Fibroblast of peridontal ligament (primary cell): ENCODE results near the gene RRP8.

ENCODE experiments used
- DNase-seq: peaks from one replicate; pipeline ENCODE4 v3.0.0-alpha.2; 2010; ENCODE audit errors: extremely low read depth

Gene RRP8

GRCh38 chr11:6617315-6617781, 13.9 kb upstream of the RRP8 start:
- DNase-seq: no peak

- DNase-seq: no peak
Observed at GRCh38 chr11:6616596-6617250, 13.3 kb upstream of the RRP8 start.

- DNase-seq: no peak
Observed at GRCh38 chr11:6615882-6616585, 12.6 kb upstream of the RRP8 start.

GRCh38 chr11:6615046-6615445, 11.6 kb upstream of the RRP8 start:
- no peak for DNase-seq

GRCh38 chr11:6614446-6614845, 11.0 kb upstream of the RRP8 start:
- no peak for DNase-seq

- no peak for DNase-seq
Observed at GRCh38 chr11:6613496-6613895, 10.1 kb upstream of the RRP8 start.

- DNase-seq: peak; percentile 94
Observed at GRCh38 chr11:6612213-6613041, 9.0 kb upstream of the RRP8 start, which contains the start of gene TAF10. Gene TAF10, minus strand, starts transcription at chr11:6612216. Its CDS starts 27 bp downstream, at chr11:6612189.

GRCh38 chr11:6611963-6612212, 8.5 kb upstream of the RRP8 start:
- DNase-seq: no peak

GRCh38 chr11:6611092-6611962, 7.9 kb upstream of the RRP8 start:
- DNase-seq: peak; percentile 22

- DNase-seq: no peak
Observed at GRCh38 chr11:6610591-6610990, 7.2 kb upstream of the RRP8 start.

- no peak for DNase-seq
Observed at GRCh38 chr11:6609502-6610015, 6.1 kb upstream of the RRP8 start.

- no peak for DNase-seq
Observed at GRCh38 chr11:6608726-6609501, 5.5 kb upstream of the RRP8 start.

GRCh38 chr11:6608011-6608410, 4.6 kb upstream of the RRP8 start:
- DNase-seq: no peak

GRCh38 chr11:6607190-6607795, 3.9 kb upstream of the RRP8 start:
- no peak for DNase-seq

- DNase-seq: peak; percentile 92
Observed at GRCh38 chr11:6606471-6607189, 3.2 kb upstream of the RRP8 start.

- DNase-seq: no peak
Observed at GRCh38 chr11:6604790-6605189, 1.4 kb upstream of the RRP8 start.

GRCh38 chr11:6604081-6604626, 738 bp upstream of the RRP8 start:
- peak; percentile 73 for DNase-seq

- DNase-seq: no peak
Observed at GRCh38 chr11:6602096-6602940, 1.1 kb downstream of the RRP8 start.
